D721Med (cell line): ENCODE results near the gene PFKM.

Experiments used
- DNase-seq: peaks from one replicate; pipeline ENCODE4 v3.0.0; 2011; ENCODE audit warnings: low spot score; ENCODE audit not compliant: insufficient read length
- FAIRE-seq: peaks from 2 replicates; lab custom pipeline; 2011; peaks lifted over from hg19 to GRCh38; lab: Jason Lieb, UNC
- CTCF ChIP-seq: IDR thresholded peaks from 2 replicates; pipeline ENCODE4 v1.5.1; 2012; ENCODE audit warnings: mild to moderate bottlenecking, control low read depth; ENCODE audit not compliant: insufficient read depth; ENCODE audit errors: missing control alignments

PFKM gene

GRCh38 chr12:48075832-48076231 is 43.3 kb upstream of the PFKM start:
- FAIRE-seq (no peak), DNase-seq (no peak)
- no peak for TF ChIP-seq CTCF

- TF ChIP-seq CTCF = no peak
- FAIRE-seq = no peak
These were observed 42.1 kb upstream of the PFKM start for GRCh38 chr12:48077111-48077510.

GRCh38 chr12:48078901-48079300 is 40.3 kb upstream of the PFKM start:
- DNase-seq (no peak), FAIRE-seq (no peak)
- TF ChIP-seq CTCF = no peak

More at GRCh38 chr12:48077111-48077510, 42.1 kb upstream of the PFKM start:
- DNase-seq = no peak

- no peak for TF ChIP-seq CTCF
- no peak for FAIRE-seq
- no peak for DNase-seq
These were observed 38.9 kb upstream of the PFKM start for GRCh38 chr12:48080285-48080684.

- DNase-seq = no peak
- no peak for FAIRE-seq
- TF ChIP-seq CTCF = no peak
These were observed 38.3 kb upstream of the PFKM start for GRCh38 chr12:48080821-48081220.

- no peak for FAIRE-seq
- no peak for DNase-seq
These were observed 35.1 kb upstream of the PFKM start for GRCh38 chr12:48084066-48084465.

More at GRCh38 chr12:48084066-48084465, 35.1 kb upstream of the PFKM start:
- peak; percentile 42 for TF ChIP-seq CTCF
